ENCODE measurements around the gene SH3PXD2B. TPM values are rescaled to one million over a fixed set of nuclear protein-coding genes. Genes with fewer than 3 reads are reported as not detected.

Gene SH3PXD2B
- total and polyA plus RNA-seq, 5 donors from 2014 or later = 0.10 TPM; not detected in 4

GRCh38 chr5:172437445-172438318 lies 16.6 kb downstream of the SH3PXD2B start:
- Histone ChIP-seq H3K4me3 (ENCODE audit: low read depth, low read length) (no peak overlapping the region), H3K27ac (ENCODE audit: insufficient read depth, low read length, poor library complexity, severe bottlenecking) (no peak overlapping the region), H3K4me1 (ENCODE audit: control insufficient read depth, insufficient read depth, low read length, poor library complexity, severe bottlenecking) (no peaks in the 10 kb centered on the region), H3K9me3 (ENCODE audit: control insufficient read depth in 2 of 2, low read length in 2 of 2) (no peaks in the 10 kb centered on the region), H3K36me3 (ENCODE audit: control insufficient read depth, insufficient read depth, low read length) (no peaks in the 10 kb centered on the region), H3K27me3 (ENCODE audit: control insufficient read depth, insufficient read depth, low read length) (no peaks in the 10 kb centered on the region)
- Mint-ChIP-seq H3K9me3 (peaks cover 0 to 1% (median 0%) of the 10 kb centered on the region in 7 donors), H3K4me1 (no peaks in the 10 kb centered on the region), H3K36me3 (no peaks in the 10 kb centered on the region), H3K27me3 (peaks cover 10% of the 10 kb centered on the region), H3K4me3 (no peak overlapping the region), H3K27ac (peak overlapping the region in 1 of 3 donors; percentile 82)
- no peak for DNase-seq
- ATAC-seq (ENCODE audit: low read depth in 2 of 2) = no peak

GRCh38 chr5:172436879-172437369 lies 17.4 kb downstream of the SH3PXD2B start:
- H3K27me3 ChIP-seq (ENCODE audit: control insufficient read depth, insufficient read depth, low read length) = no peaks in the 10 kb centered on the region
- no peak overlapping the region for H3K4me3 ChIP-seq (ENCODE audit: low read depth, low read length)
- no peak for DNase-seq
- no peaks in the 10 kb centered on the region for H3K9me3 ChIP-seq (ENCODE audit: control insufficient read depth in 2 of 2, low read length in 2 of 2)
- H3K4me1 Mint-ChIP-seq = no peaks in the 10 kb centered on the region
- no peak overlapping the region for H3K27ac Mint-ChIP-seq
- H3K9me3 Mint-ChIP-seq = peaks cover 0 to 1% (median 0%) of the 10 kb centered on the region in 7 donors
- H3K36me3 ChIP-seq (ENCODE audit: control insufficient read depth, insufficient read depth, low read length) = no peaks in the 10 kb centered on the region
- H3K4me1 ChIP-seq (ENCODE audit: control insufficient read depth, insufficient read depth, low read length, poor library complexity, severe bottlenecking) = no peaks in the 10 kb centered on the region
- peaks cover 10% of the 10 kb centered on the region for H3K27me3 Mint-ChIP-seq
- ATAC-seq (ENCODE audit: low read depth in 2 of 2) = no peak
- H3K27ac ChIP-seq (ENCODE audit: insufficient read depth, low read length, poor library complexity, severe bottlenecking) = no peak overlapping the region
- H3K36me3 Mint-ChIP-seq = no peaks in the 10 kb centered on the region
- no peak overlapping the region for H3K4me3 Mint-ChIP-seq

- Histone ChIP-seq H3K9me3 (ENCODE audit: control insufficient read depth in 2 of 2, low read length in 2 of 2) (no peaks in the 10 kb centered on the region), H3K36me3 (ENCODE audit: control insufficient read depth, insufficient read depth, low read length) (no peaks in the 10 kb centered on the region), H3K27me3 (ENCODE audit: control insufficient read depth, insufficient read depth, low read length) (no peaks in the 10 kb centered on the region), H3K27ac (ENCODE audit: insufficient read depth, low read length, poor library complexity, severe bottlenecking) (no peak overlapping the region), H3K4me3 (ENCODE audit: low read depth, low read length) (no peak overlapping the region), H3K4me1 (ENCODE audit: control insufficient read depth, insufficient read depth, low read length, poor library complexity, severe bottlenecking) (no peaks in the 10 kb centered on the region)
- no peak for ATAC-seq (ENCODE audit: low read depth in 2 of 2)
- DNase-seq = no peak
- Mint-ChIP-seq H3K27me3 (peaks cover 10% of the 10 kb centered on the region), H3K27ac (no peak overlapping the region), H3K36me3 (no peaks in the 10 kb centered on the region), H3K4me1 (no peaks in the 10 kb centered on the region), H3K4me3 (no peak overlapping the region), H3K9me3 (peaks cover 0 to 1% (median 0%) of the 10 kb centered on the region in 7 donors)
Measured at GRCh38 chr5:172436078-172436878, 18.0 kb downstream of the SH3PXD2B start.

GRCh38 chr5:172435362-172436077 lies 18.8 kb downstream of the SH3PXD2B start:
- Histone ChIP-seq H3K27ac (ENCODE audit: insufficient read depth, low read length, poor library complexity, severe bottlenecking) (no peak overlapping the region), H3K4me3 (ENCODE audit: low read depth, low read length) (no peak overlapping the region), H3K27me3 (ENCODE audit: control insufficient read depth, insufficient read depth, low read length) (no peaks in the 10 kb centered on the region), H3K4me1 (ENCODE audit: control insufficient read depth, insufficient read depth, low read length, poor library complexity, severe bottlenecking) (no peaks in the 10 kb centered on the region), H3K36me3 (ENCODE audit: control insufficient read depth, insufficient read depth, low read length) (no peaks in the 10 kb centered on the region), H3K9me3 (ENCODE audit: control insufficient read depth in 2 of 2, low read length in 2 of 2) (no peaks in the 10 kb centered on the region)
- Mint-ChIP-seq H3K9me3 (peaks cover 0 to 1% (median 0%) of the 10 kb centered on the region in 7 donors), H3K36me3 (no peaks in the 10 kb centered on the region), H3K4me1 (no peaks in the 10 kb centered on the region), H3K27ac (no peak overlapping the region), H3K4me3 (no peak overlapping the region), H3K27me3 (peaks cover 10% of the 10 kb centered on the region)
- ATAC-seq (ENCODE audit: low read depth in 2 of 2) = no peak
- DNase-seq = no peak

- ATAC-seq (ENCODE audit: low read depth in 2 of 2) (no peak), DNase-seq (no peak)
- Mint-ChIP-seq H3K27ac (no peak overlapping the region), H3K9me3 (no peaks in the 10 kb centered on the region), H3K4me3 (no peak overlapping the region), H3K36me3 (no peaks in the 10 kb centered on the region), H3K27me3 (peaks cover 15% of the 10 kb centered on the region), H3K4me1 (no peaks in the 10 kb centered on the region)
- Histone ChIP-seq H3K4me1 (ENCODE audit: control insufficient read depth, insufficient read depth, low read length, poor library complexity, severe bottlenecking) (no peaks in the 10 kb centered on the region), H3K27me3 (ENCODE audit: control insufficient read depth, insufficient read depth, low read length) (no peaks in the 10 kb centered on the region), H3K9me3 (ENCODE audit: control insufficient read depth in 2 of 2, low read length in 2 of 2) (no peaks in the 10 kb centered on the region), H3K36me3 (ENCODE audit: control insufficient read depth, insufficient read depth, low read length) (no peaks in the 10 kb centered on the region), H3K27ac (ENCODE audit: insufficient read depth, low read length, poor library complexity, severe bottlenecking) (no peak overlapping the region), H3K4me3 (ENCODE audit: low read depth, low read length) (no peak overlapping the region)
Measured at GRCh38 chr5:172434251-172434650, 20.1 kb downstream of the SH3PXD2B start.

GRCh38 chr5:172433513-172433912 lies 20.8 kb downstream of the SH3PXD2B start:
- H3K4me3 Mint-ChIP-seq = no peak overlapping the region
- ATAC-seq (ENCODE audit: low read depth in 2 of 2) (no peak), DNase-seq (no peak)
- H3K36me3 ChIP-seq (ENCODE audit: control insufficient read depth, insufficient read depth, low read length) = no peaks in the 10 kb centered on the region
- H3K36me3 Mint-ChIP-seq = no peaks in the 10 kb centered on the region
- H3K27me3 Mint-ChIP-seq = peaks cover 15% of the 10 kb centered on the region
- no peaks in the 10 kb centered on the region for H3K9me3 Mint-ChIP-seq
- H3K27ac ChIP-seq (ENCODE audit: insufficient read depth, low read length, poor library complexity, severe bottlenecking) = no peak overlapping the region
- no peak overlapping the region for H3K4me3 ChIP-seq (ENCODE audit: low read depth, low read length)
- no peaks in the 10 kb centered on the region for H3K4me1 ChIP-seq (ENCODE audit: control insufficient read depth, insufficient read depth, low read length, poor library complexity, severe bottlenecking)
- H3K4me1 Mint-ChIP-seq = no peaks in the 10 kb centered on the region
- no peaks in the 10 kb centered on the region for H3K9me3 ChIP-seq (ENCODE audit: control insufficient read depth in 2 of 2, low read length in 2 of 2)
- no peak overlapping the region for H3K27ac Mint-ChIP-seq
- no peaks in the 10 kb centered on the region for H3K27me3 ChIP-seq (ENCODE audit: control insufficient read depth, insufficient read depth, low read length)

- Histone ChIP-seq H3K27ac (ENCODE audit: insufficient read depth, low read length, poor library complexity, severe bottlenecking) (no peak overlapping the region), H3K36me3 (ENCODE audit: control insufficient read depth, insufficient read depth, low read length) (no peaks in the 10 kb centered on the region), H3K9me3 (ENCODE audit: control insufficient read depth in 2 of 2, low read length in 2 of 2) (no peaks in the 10 kb centered on the region), H3K4me1 (ENCODE audit: control insufficient read depth, insufficient read depth, low read length, poor library complexity, severe bottlenecking) (no peaks in the 10 kb centered on the region), H3K4me3 (ENCODE audit: low read depth, low read length) (no peak overlapping the region), H3K27me3 (ENCODE audit: control insufficient read depth, insufficient read depth, low read length) (no peaks in the 10 kb centered on the region)
- DNase-seq (no peak), ATAC-seq (ENCODE audit: low read depth in 2 of 2) (no peak)
- Mint-ChIP-seq H3K4me3 (no peak overlapping the region), H3K9me3 (no peaks in the 10 kb centered on the region), H3K27me3 (peaks cover 15% of the 10 kb centered on the region), H3K27ac (no peak overlapping the region), H3K4me1 (no peaks in the 10 kb centered on the region), H3K36me3 (no peaks in the 10 kb centered on the region)
Measured at GRCh38 chr5:172433071-172433470, 21.3 kb downstream of the SH3PXD2B start.

All from CD4-positive, CD25-positive, alpha-beta regulatory T cell (primary cell).